Mesenchymal stem cell (in vitro differentiated cells and primary cell): ENCODE data around the gene PDS5B.

Experiments used
- DNase-seq: peaks from one replicate; pipeline ENCODE4 v3.0.0-alpha.2; 2013
- H2AFZ ChIP-seq: one replicate; pipeline ENCODE4 v1.6.1; 2013; ENCODE audit warnings: low read depth, mild to moderate bottlenecking, control low read depth, inconsistent platforms, low read length, moderate library complexity
- H2AK5ac ChIP-seq: 2 replicates; pipeline ENCODE4 v1.6.1; 2013; ENCODE audit warnings: low read length, moderate library complexity, mild to moderate bottlenecking, inconsistent platforms; ENCODE audit not compliant: severe bottlenecking
- H2BK120ac ChIP-seq: one replicate; pipeline ENCODE4 v1.6.1; 2013; ENCODE audit warnings: low read depth, mild to moderate bottlenecking, inconsistent platforms, low read length, moderate library complexity
- H2BK12ac ChIP-seq, 2 experiments: one replicate each; pipeline ENCODE4 v1.6.1; 2013; ENCODE audit warnings: inconsistent platforms in 2 of 2, low read length in 2 of 2, mild to moderate bottlenecking in 2 of 2, moderate library complexity in 2 of 2, control low read depth in 1 of 2
- H2BK15ac ChIP-seq: one replicate; pipeline ENCODE4 v1.6.1; 2013; ENCODE audit warnings: mild to moderate bottlenecking, low read depth, inconsistent platforms; ENCODE audit not compliant: poor library complexity, severe bottlenecking
- H2BK5ac ChIP-seq: 2 replicates; pipeline ENCODE4 v1.6.1; 2013; ENCODE audit warnings: low read depth, mild to moderate bottlenecking, low read length, control low read depth, inconsistent platforms; ENCODE audit not compliant: poor library complexity, severe bottlenecking
- H3K14ac ChIP-seq, 2 experiments: one replicate each; pipeline ENCODE4 v1.6.1; 2013; ENCODE audit warnings: inconsistent platforms in 2 of 2, low read length in 2 of 2, control low read depth in 1 of 2, mild to moderate bottlenecking in 1 of 2, moderate library complexity in 1 of 2
- H3K18ac ChIP-seq, 2 experiments: one replicate each; pipeline ENCODE4 v1.6.1; 2013; ENCODE audit warnings: inconsistent platforms in 2 of 2, low read length in 2 of 2, control low read depth in 1 of 2, low read depth in 1 of 2, mild to moderate bottlenecking in 1 of 2
- H3K23ac ChIP-seq, 2 experiments: one replicate each; pipeline ENCODE4 v1.6.1; 2013; ENCODE audit warnings: inconsistent platforms in 2 of 2, low read length in 2 of 2, mild to moderate bottlenecking in 2 of 2, moderate library complexity in 2 of 2, control low read depth in 1 of 2
- H3K27ac ChIP-seq: 2 replicates; pipeline ENCODE4 v1.5.1; 2013; ENCODE audit warnings: mild to moderate bottlenecking, moderate library complexity, low read length, control low read depth, inconsistent platforms; ENCODE audit not compliant: poor library complexity, severe bottlenecking
- H3K27me3 ChIP-seq, 2 experiments: 2 replicates each; pipeline versions ENCODE4 v1.6.1 to v1.7.0; 2013; ENCODE audit warnings: low read length in 2 of 2, mild to moderate bottlenecking in 2 of 2, moderate library complexity in 2 of 2, control low read depth in 1 of 2, inconsistent platforms in 1 of 2; ENCODE audit not compliant: control insufficient read depth in 1 of 2, insufficient read depth in 1 of 2
- H3K36me3 ChIP-seq, 2 experiments: 2 replicates each; pipeline versions ENCODE4 v1.6.1 to v1.7.0; 2013; ENCODE audit warnings: low read length in 2 of 2, control low read depth in 1 of 2, inconsistent platforms in 1 of 2, low read depth in 1 of 2, mild to moderate bottlenecking in 1 of 2; ENCODE audit not compliant: insufficient read depth in 2 of 2, control insufficient read depth in 1 of 2
- H3K4ac ChIP-seq, 2 experiments: one replicate each; pipeline ENCODE4 v1.6.1; 2013; ENCODE audit warnings: inconsistent platforms in 2 of 2, low read length in 2 of 2, mild to moderate bottlenecking in 2 of 2, moderate library complexity in 2 of 2, control low read depth in 1 of 2, low read depth in 1 of 2
- H3K4me1 ChIP-seq: 2 replicates; pipeline ENCODE4 v1.6.1; 2013; ENCODE audit warnings: low read depth, low read length, control low read depth; ENCODE audit not compliant: control insufficient read depth, insufficient read depth
- H3K4me2 ChIP-seq: 2 replicates; pipeline ENCODE4 v1.6.1; 2013; ENCODE audit warnings: low read length, mild to moderate bottlenecking, inconsistent platforms; ENCODE audit not compliant: poor library complexity, severe bottlenecking
- H3K4me3 ChIP-seq, 2 experiments: 2 replicates each; pipeline versions ENCODE4 v1.5.1 to v1.7.0; 2013; ENCODE audit warnings: low read length in 2 of 2, mild to moderate bottlenecking in 2 of 2, control low read depth in 1 of 2, low read depth in 1 of 2; ENCODE audit not compliant: insufficient read depth in 1 of 2
- H3K79me1 ChIP-seq: replicated peaks from 2 replicates; pipeline ENCODE4 v1.6.1; 2013; ENCODE audit warnings: mild to moderate bottlenecking, control low read depth, low read length, inconsistent platforms; ENCODE audit not compliant: poor library complexity, severe bottlenecking
- H3K9ac ChIP-seq: 2 replicates; pipeline ENCODE4 v1.7.0; 2013; ENCODE audit warnings: mild to moderate bottlenecking, low read length, moderate library complexity
- H3K9me3 ChIP-seq: 2 replicates; pipeline ENCODE4 v1.7.0; 2013; ENCODE audit warnings: mild to moderate bottlenecking, low read length; ENCODE audit not compliant: control insufficient read depth
- H4K8ac ChIP-seq: one replicate; pipeline ENCODE4 v1.6.1; 2013; ENCODE audit warnings: inconsistent platforms, mild to moderate bottlenecking, low read length, moderate library complexity
- H4K91ac ChIP-seq: one replicate; pipeline ENCODE4 v1.6.1; 2013; ENCODE audit warnings: mild to moderate bottlenecking, low read length, inconsistent platforms
- WGBS: methylation state at CpG from one replicate; pipeline ENCODE4 v1.1.7; 2013; ENCODE audit warnings: mixed read lengths; 5-methylcytosine and 5-hydroxymethylcytosine counted together

The PDS5B gene

GRCh38 chr13:32687275-32687674 is 101.0 kb downstream of the PDS5B start:
- no peak overlapping the region for H3K27ac ChIP-seq
- no peak overlapping the region for H3K18ac ChIP-seq
- H2AK5ac ChIP-seq = no peak overlapping the region
- no peak overlapping the region for H3K9ac ChIP-seq
- no peak overlapping the region for H3K23ac ChIP-seq
- H3K9me3 ChIP-seq = no peaks in the 10 kb centered on the region
- no peak overlapping the region for H2AFZ ChIP-seq
- H4K91ac ChIP-seq = no peak overlapping the region
- no peak for DNase-seq
- no peak overlapping the region for H3K14ac ChIP-seq
- WGBS = no CpG with 5 or more reads among the region's 2 CpGs
- no peaks in the 10 kb centered on the region for H3K4me1 ChIP-seq
- H3K27me3 ChIP-seq = no peaks in the 10 kb centered on the region
- H3K4me2 ChIP-seq = no peak overlapping the region
- no peak overlapping the region for H2BK120ac ChIP-seq
- H3K79me1 ChIP-seq = peaks cover 10% of the 10 kb centered on the region
- H3K4ac ChIP-seq = no peak overlapping the region
- H2BK12ac ChIP-seq = no peak overlapping the region
- H4K8ac ChIP-seq = no peak overlapping the region
- peaks cover 7 to 37% of the 10 kb centered on the region in 2 experiments for H3K36me3 ChIP-seq
- H2BK5ac ChIP-seq = no peak overlapping the region
- H2BK15ac ChIP-seq = no peak overlapping the region
- H3K4me3 ChIP-seq = no peak overlapping the region

- Histone ChIP-seq H3K9me3 (no peaks in the 10 kb centered on the region), H3K9ac (no peak overlapping the region), H4K91ac (no peak overlapping the region), H3K14ac (no peak overlapping the region), H3K27ac (peak overlapping the region; percentile 17), H2BK5ac (no peak overlapping the region), H3K27me3 (no peaks in the 10 kb centered on the region), H3K4ac (no peak overlapping the region), H2AFZ (no peak overlapping the region), H2AK5ac (no peak overlapping the region), H2BK12ac (no peak overlapping the region), H3K23ac (no peak overlapping the region), H3K79me1 (peaks cover 3% of the 10 kb centered on the region), H3K4me1 (no peaks in the 10 kb centered on the region), H3K36me3 (peaks cover 0 to 37% of the 10 kb centered on the region in 2 experiments), H3K4me3 (no peak overlapping the region), H2BK15ac (no peak overlapping the region), H3K4me2 (no peak overlapping the region), H3K18ac (no peak overlapping the region), H4K8ac (no peak overlapping the region), H2BK120ac (no peak overlapping the region)
- WGBS = no CpG with 5 or more reads among the region's 2 CpGs
- no peak for DNase-seq
Measured at GRCh38 chr13:32695602-32696250, 109.5 kb downstream of the PDS5B start.

GRCh38 chr13:32707471-32707870 is 121.2 kb downstream of the PDS5B start:
- Histone ChIP-seq H3K4me2 (no peak overlapping the region), H3K4me3 (no peak overlapping the region), H4K8ac (no peak overlapping the region), H3K14ac (no peak overlapping the region), H3K18ac (no peak overlapping the region), H3K9ac (no peak overlapping the region), H2BK5ac (no peak overlapping the region), H2BK12ac (no peak overlapping the region), H3K4me1 (no peaks in the 10 kb centered on the region), H3K36me3 (peaks cover 7 to 65% of the 10 kb centered on the region in 2 experiments), H3K23ac (no peak overlapping the region), H3K9me3 (peaks cover 1% of the 10 kb centered on the region), H2AFZ (no peak overlapping the region), H3K27ac (no peak overlapping the region), H3K4ac (no peak overlapping the region), H2AK5ac (no peak overlapping the region), H2BK15ac (no peak overlapping the region), H3K79me1 (peaks cover 10% of the 10 kb centered on the region), H3K27me3 (no peaks in the 10 kb centered on the region), H2BK120ac (no peak overlapping the region), H4K91ac (no peak overlapping the region)
- DNase-seq = no peak
- WGBS = 100% methylated on average over 2 of the region's 4 CpGs

GRCh38 chr13:32713397-32713796 is 127.1 kb downstream of the PDS5B start:
- H3K79me1 ChIP-seq = peaks cover 2% of the 10 kb centered on the region
- H4K91ac ChIP-seq = no peak overlapping the region
- DNase-seq = no peak
- no peak overlapping the region for H3K4me2 ChIP-seq
- no peak overlapping the region for H3K4ac ChIP-seq
- no peak overlapping the region for H3K23ac ChIP-seq
- H2BK5ac ChIP-seq = no peak overlapping the region
- no peak overlapping the region for H3K27ac ChIP-seq
- H3K4me3 ChIP-seq = no peak overlapping the region
- H3K9me3 ChIP-seq = peaks cover 26% of the 10 kb centered on the region
- H2BK120ac ChIP-seq = no peak overlapping the region
- H3K27me3 ChIP-seq = no peaks in the 10 kb centered on the region
- no peak overlapping the region for H2BK12ac ChIP-seq
- H4K8ac ChIP-seq = no peak overlapping the region
- H2AK5ac ChIP-seq = no peak overlapping the region
- H3K36me3 ChIP-seq = peaks cover 9 to 50% of the 10 kb centered on the region in 2 experiments
- H3K14ac ChIP-seq = no peak overlapping the region
- H3K18ac ChIP-seq = no peak overlapping the region
- no peak overlapping the region for H2BK15ac ChIP-seq
- H3K9ac ChIP-seq = no peak overlapping the region
- no peaks in the 10 kb centered on the region for H3K4me1 ChIP-seq
- no peak overlapping the region for H2AFZ ChIP-seq
